Measurements from ENCODE around the gene KRT7.

Gene KRT7

DNA sequence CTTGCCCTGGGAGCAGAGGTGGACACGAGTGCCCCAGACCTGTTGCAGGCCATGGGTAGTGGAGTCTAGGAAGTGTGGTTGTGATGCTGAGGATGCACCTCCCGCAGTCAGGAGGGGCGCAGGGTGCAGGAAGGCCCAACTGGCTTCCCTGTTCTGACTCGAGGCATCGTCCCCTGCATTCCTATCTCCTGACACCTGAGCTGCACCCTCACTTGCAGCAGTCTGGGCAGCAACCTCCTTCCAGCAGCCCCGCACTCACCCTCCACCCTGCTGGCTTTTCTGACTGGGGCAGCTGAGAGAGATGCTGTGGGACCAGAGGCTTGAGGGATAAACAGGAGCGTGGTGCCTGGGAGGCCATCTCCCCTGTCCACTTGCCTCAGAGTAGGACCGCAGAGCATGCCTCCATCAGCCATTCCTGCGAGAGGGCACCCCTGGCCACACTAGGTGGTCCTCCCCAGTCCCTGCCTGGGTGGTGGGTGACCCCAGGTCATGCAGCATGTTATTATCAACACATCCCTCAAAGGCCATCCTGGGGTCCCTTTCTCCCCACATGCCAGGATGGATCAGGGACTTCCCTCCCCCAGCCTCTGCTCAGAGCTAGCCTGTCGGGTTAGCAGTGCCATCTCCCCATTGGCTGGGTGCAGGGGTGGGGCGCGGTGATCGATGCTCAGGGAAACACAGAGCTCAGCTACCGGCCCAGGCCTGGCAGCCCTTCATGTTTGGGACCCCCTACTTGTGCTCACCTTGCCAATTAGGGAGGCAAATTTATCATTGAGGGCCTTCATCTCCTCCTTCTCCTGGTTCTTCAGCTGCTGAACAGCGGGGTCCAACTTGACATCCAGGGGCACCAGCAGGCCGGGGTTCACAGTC is 41.9 kb upstream of the KRT7 start:
- Histone ChIP-seq H3K79me2 (ENCODE audit: control insufficient read depth, insufficient read depth, low read length, unreplicated experiment) (no peaks in the 10 kb centered on the region), H3K36me3 (ENCODE audit: insufficient read depth, low read length) (no peaks in the 10 kb centered on the region), H2AFZ (ENCODE audit: low read length, unreplicated experiment) (no peak overlapping the region), H3K4me1 (ENCODE audit: control insufficient read depth, insufficient read depth, low read length, unreplicated experiment) (peaks cover 71% of the 10 kb centered on the region), H3K27me3 (ENCODE audit: insufficient read depth, low read length) (no peaks in the 10 kb centered on the region), H3K4me3 (ENCODE audit: low read depth, low read length) (no peak overlapping the region), H3K27ac (ENCODE audit: low read depth, low read length) (peak overlapping the region; percentile 78)

- no peaks in the 10 kb centered on the region for H3K79me2 ChIP-seq (ENCODE audit: control insufficient read depth, insufficient read depth, low read length, unreplicated experiment)
- H3K36me3 ChIP-seq (ENCODE audit: insufficient read depth, low read length): no peaks in the 10 kb centered on the region
- H3K4me1 ChIP-seq (ENCODE audit: control insufficient read depth, insufficient read depth, low read length, unreplicated experiment): peaks cover 60% of the 10 kb centered on the region
- H2AFZ ChIP-seq (ENCODE audit: low read length, unreplicated experiment): no peak within 1 kb of the TSS
- peak within 1 kb of the TSS; percentile 78 for H3K27ac ChIP-seq (ENCODE audit: low read depth, low read length)
- no peaks in the 10 kb centered on the region for H3K27me3 ChIP-seq (ENCODE audit: insufficient read depth, low read length)
- H3K4me3 ChIP-seq (ENCODE audit: low read depth, low read length): no peak within 1 kb of the TSS
Measured at GRCh38 chr12:52191841-52192791, 40.9 kb upstream of the KRT7 start, which contains the start of gene KRT80. TSS of gene KRT80 (minus strand) at chr12:52192014. CDS start at chr12:52191902, 112 bp downstream.

- Histone ChIP-seq H3K4me1 (ENCODE audit: control insufficient read depth, insufficient read depth, low read length, unreplicated experiment) (peaks cover 73% of the 10 kb centered on the region), H3K36me3 (ENCODE audit: insufficient read depth, low read length) (no peaks in the 10 kb centered on the region), H3K27ac (ENCODE audit: low read depth, low read length) (no peak overlapping the region), H3K4me3 (ENCODE audit: low read depth, low read length) (no peak overlapping the region), H3K27me3 (ENCODE audit: insufficient read depth, low read length) (no peaks in the 10 kb centered on the region), H3K79me2 (ENCODE audit: control insufficient read depth, insufficient read depth, low read length, unreplicated experiment) (no peaks in the 10 kb centered on the region), H2AFZ (ENCODE audit: low read length, unreplicated experiment) (no peak overlapping the region)
Measured at GRCh38 chr12:52193532-52193931, 39.5 kb upstream of the KRT7 start.

DNA sequence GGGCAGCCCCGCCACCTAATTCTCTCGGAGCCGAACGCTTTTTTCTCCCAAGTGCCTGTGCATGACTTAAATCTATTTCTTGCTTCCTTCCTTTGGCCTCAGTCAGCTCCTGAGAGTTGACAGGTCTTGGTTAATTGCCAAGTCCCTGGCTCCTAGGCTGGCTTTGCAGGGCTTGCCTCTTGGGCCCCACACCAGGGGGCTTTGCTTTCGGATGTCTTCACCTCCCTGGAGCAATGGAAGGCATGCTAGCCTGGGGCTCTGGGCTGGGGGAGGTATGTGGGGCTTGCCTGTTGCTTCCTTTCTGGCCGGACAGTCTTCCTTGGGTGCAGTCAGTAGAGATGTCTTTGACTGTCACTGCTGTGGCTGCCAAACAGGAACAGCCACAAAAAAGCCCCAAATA is 39.1 kb upstream of the KRT7 start:
- H3K27ac ChIP-seq (ENCODE audit: low read depth, low read length): no peak overlapping the region
- no peak overlapping the region for H3K4me3 ChIP-seq (ENCODE audit: low read depth, low read length)
- H3K27me3 ChIP-seq (ENCODE audit: insufficient read depth, low read length): no peaks in the 10 kb centered on the region
- no peak overlapping the region for H2AFZ ChIP-seq (ENCODE audit: low read length, unreplicated experiment)
- H3K79me2 ChIP-seq (ENCODE audit: control insufficient read depth, insufficient read depth, low read length, unreplicated experiment): no peaks in the 10 kb centered on the region
- H3K4me1 ChIP-seq (ENCODE audit: control insufficient read depth, insufficient read depth, low read length, unreplicated experiment): peaks cover 74% of the 10 kb centered on the region
- H3K36me3 ChIP-seq (ENCODE audit: insufficient read depth, low read length): no peaks in the 10 kb centered on the region

- Histone ChIP-seq H3K79me2 (ENCODE audit: control insufficient read depth, insufficient read depth, low read length, unreplicated experiment) (no peaks in the 10 kb centered on the region), H3K4me3 (ENCODE audit: low read depth, low read length) (no peak overlapping the region), H3K36me3 (ENCODE audit: insufficient read depth, low read length) (no peaks in the 10 kb centered on the region), H3K4me1 (ENCODE audit: control insufficient read depth, insufficient read depth, low read length, unreplicated experiment) (peaks cover 63% of the 10 kb centered on the region), H2AFZ (ENCODE audit: low read length, unreplicated experiment) (no peak overlapping the region), H3K27ac (ENCODE audit: low read depth, low read length) (no peak overlapping the region), H3K27me3 (ENCODE audit: insufficient read depth, low read length) (no peaks in the 10 kb centered on the region)
Measured at GRCh38 chr12:52195065-52195730, 37.8 kb upstream of the KRT7 start.

DNA sequence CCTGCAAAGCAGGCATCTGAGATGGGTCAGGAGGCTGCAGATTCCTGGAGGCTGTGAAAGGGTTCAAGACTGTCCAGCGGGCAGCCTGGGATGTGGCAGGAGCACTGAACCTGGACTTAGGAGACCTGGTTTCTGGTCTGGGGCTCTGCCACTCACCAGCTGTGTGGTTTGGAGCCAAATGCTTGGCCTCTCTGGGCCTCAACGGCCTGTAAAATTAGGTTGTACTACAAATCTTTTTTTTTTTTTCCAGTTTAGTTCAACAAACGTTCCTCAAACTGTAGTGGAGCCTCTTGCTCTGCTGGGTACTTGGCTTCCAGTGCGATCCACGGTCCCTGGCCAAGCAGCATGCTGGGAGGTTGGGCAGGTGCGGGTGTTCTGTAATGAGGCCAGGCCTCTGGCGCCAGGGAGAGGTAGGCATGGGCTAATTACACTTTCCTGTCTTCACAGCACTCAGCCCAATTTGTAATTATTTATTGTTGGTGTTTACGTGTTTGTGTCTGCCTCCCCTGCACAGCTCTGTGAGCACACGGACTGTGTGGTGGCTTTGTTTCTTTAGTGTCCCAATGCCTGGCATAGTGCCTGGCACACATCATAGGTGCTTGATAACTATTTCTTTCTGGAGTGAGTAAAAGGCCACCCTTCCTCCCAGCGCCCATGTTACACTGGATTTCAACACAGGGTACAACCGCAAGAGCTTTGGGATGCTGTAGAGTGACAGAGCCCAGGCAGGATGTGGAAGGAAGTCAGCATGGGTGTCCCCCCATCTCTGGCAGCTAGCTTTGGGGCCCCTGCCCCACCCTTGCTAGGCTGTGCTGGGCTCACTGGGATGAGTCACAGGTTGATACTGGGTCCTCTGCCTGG is 35.4 kb upstream of the KRT7 start:
- H3K4me3 ChIP-seq (ENCODE audit: low read depth, low read length): no peak overlapping the region
- peaks cover 47% of the 10 kb centered on the region for H3K4me1 ChIP-seq (ENCODE audit: control insufficient read depth, insufficient read depth, low read length, unreplicated experiment)
- H3K27me3 ChIP-seq (ENCODE audit: insufficient read depth, low read length): no peaks in the 10 kb centered on the region
- H3K27ac ChIP-seq (ENCODE audit: low read depth, low read length): peak overlapping the region; percentile 2; the same call in 1 of the 2 replicates
- no peak overlapping the region for H2AFZ ChIP-seq (ENCODE audit: low read length, unreplicated experiment)
- no peaks in the 10 kb centered on the region for H3K36me3 ChIP-seq (ENCODE audit: insufficient read depth, low read length)
- H3K79me2 ChIP-seq (ENCODE audit: control insufficient read depth, insufficient read depth, low read length, unreplicated experiment): no peaks in the 10 kb centered on the region

DNA sequence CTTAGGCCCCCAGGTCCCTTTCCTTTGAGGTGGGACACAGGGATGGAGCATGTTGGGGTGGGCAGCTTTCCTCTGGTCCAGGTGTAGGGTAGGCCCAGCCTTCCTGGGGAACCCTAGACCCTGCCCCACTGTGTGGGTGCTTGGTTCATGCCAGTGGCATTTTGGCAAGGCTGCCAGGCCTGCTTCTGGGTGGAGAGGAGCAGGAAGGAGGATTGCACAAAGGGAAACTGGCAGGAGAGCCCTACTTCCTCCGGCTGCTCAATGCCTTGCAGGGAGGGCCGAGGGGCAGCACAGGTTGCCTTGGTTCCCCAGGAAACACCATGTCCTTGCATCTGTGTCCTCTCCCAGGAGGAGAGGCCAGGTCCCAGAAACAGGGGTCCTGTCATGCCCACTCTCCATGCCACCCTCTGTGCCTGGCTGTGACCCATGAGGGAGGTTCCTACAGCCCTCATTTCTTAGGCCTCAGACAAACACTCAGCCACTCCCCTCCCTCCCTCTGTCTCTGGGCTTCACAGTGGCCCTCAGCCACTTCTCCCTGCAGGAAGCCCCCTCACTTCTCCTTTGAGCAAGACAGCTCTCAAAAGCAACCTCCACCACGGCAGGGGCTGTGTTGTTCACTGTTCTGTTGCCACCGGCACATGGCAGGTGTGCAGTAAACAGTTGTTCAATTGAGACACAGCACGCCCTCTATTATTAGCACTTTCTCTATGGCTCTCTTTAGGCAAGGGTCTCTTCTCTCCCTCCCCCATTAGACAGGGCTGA is 34.4 kb upstream of the KRT7 start:
- peaks cover 47% of the 10 kb centered on the region for H3K4me1 ChIP-seq (ENCODE audit: control insufficient read depth, insufficient read depth, low read length, unreplicated experiment)
- no peaks in the 10 kb centered on the region for H3K36me3 ChIP-seq (ENCODE audit: insufficient read depth, low read length)
- H3K27me3 ChIP-seq (ENCODE audit: insufficient read depth, low read length): no peaks in the 10 kb centered on the region
- H2AFZ ChIP-seq (ENCODE audit: low read length, unreplicated experiment): no peak overlapping the region
- no peak overlapping the region for H3K27ac ChIP-seq (ENCODE audit: low read depth, low read length)
- no peaks in the 10 kb centered on the region for H3K79me2 ChIP-seq (ENCODE audit: control insufficient read depth, insufficient read depth, low read length, unreplicated experiment)
- H3K4me3 ChIP-seq (ENCODE audit: low read depth, low read length): no peak overlapping the region

GRCh38 chr12:52199294-52199919 is 33.6 kb upstream of the KRT7 start:
- no peak overlapping the region for H3K27ac ChIP-seq (ENCODE audit: low read depth, low read length)
- H2AFZ ChIP-seq (ENCODE audit: low read length, unreplicated experiment): no peak overlapping the region
- peaks cover 47% of the 10 kb centered on the region for H3K4me1 ChIP-seq (ENCODE audit: control insufficient read depth, insufficient read depth, low read length, unreplicated experiment)

More at GRCh38 chr12:52199294-52199919, 33.6 kb upstream of the KRT7 start:
- Histone ChIP-seq H3K27me3 (ENCODE audit: insufficient read depth, low read length) (no peaks in the 10 kb centered on the region), H3K36me3 (ENCODE audit: insufficient read depth, low read length) (no peaks in the 10 kb centered on the region), H3K79me2 (ENCODE audit: control insufficient read depth, insufficient read depth, low read length, unreplicated experiment) (no peaks in the 10 kb centered on the region), H3K4me3 (ENCODE audit: low read depth, low read length) (no peak overlapping the region)
